ENCODE results near the gene OBSCN.

Gene OBSCN

GRCh38 chr1:228370941-228371740 is 163.3 kb downstream of the OBSCN start:
- no peak for DNase-seq (ENCODE audit: low read depth)

GRCh38 chr1:228371741-228372182 is 163.9 kb downstream of the OBSCN start:
- DNase-seq (ENCODE audit: low read depth), result no peak

GRCh38 chr1:228372183-228373003 is 164.5 kb downstream of the OBSCN start:
- no peak for DNase-seq (ENCODE audit: low read depth)

- no peak for DNase-seq (ENCODE audit: low read depth)
Observed at GRCh38 chr1:228373004-228373680, 165.3 kb downstream of the OBSCN start.

GRCh38 chr1:228373681-228374571 is 166.1 kb downstream of the OBSCN start:
- DNase-seq (ENCODE audit: low read depth), result no peak

- no peak for DNase-seq (ENCODE audit: low read depth)
Observed at GRCh38 chr1:228374711-228375577, 167.1 kb downstream of the OBSCN start.

GRCh38 chr1:228375578-228376261 is 167.9 kb downstream of the OBSCN start:
- DNase-seq (ENCODE audit: low read depth), result no peak

GRCh38 chr1:228376262-228376628 is 168.4 kb downstream of the OBSCN start:
- no peak for DNase-seq (ENCODE audit: low read depth)

GRCh38 chr1:228376651-228377631 is 169.1 kb downstream of the OBSCN start:
- no peak for DNase-seq (ENCODE audit: low read depth)

- no peak for DNase-seq (ENCODE audit: low read depth)
Observed at GRCh38 chr1:228377664-228378089, 169.8 kb downstream of the OBSCN start.

GRCh38 chr1:228378090-228378872 is 170.4 kb downstream of the OBSCN start:
- DNase-seq (ENCODE audit: low read depth), result peak; percentile 2

GRCh38 chr1:228378873-228379460 is 171.1 kb downstream of the OBSCN start:
- no peak for DNase-seq (ENCODE audit: low read depth)

GRCh38 chr1:228379666-228380065 is 171.8 kb downstream of the OBSCN start:
- DNase-seq (ENCODE audit: low read depth), result no peak

GRCh38 chr1:228381356-228381755 is 173.5 kb downstream of the OBSCN start:
- no peak for DNase-seq (ENCODE audit: low read depth)

- DNase-seq (ENCODE audit: low read depth), result no peak
Observed at GRCh38 chr1:228383773-228384172, 175.9 kb downstream of the OBSCN start.

- no peak for DNase-seq (ENCODE audit: low read depth)
Observed at GRCh38 chr1:228385232-228385631, 177.4 kb downstream of the OBSCN start.

- no peak for DNase-seq (ENCODE audit: low read depth)
Observed at GRCh38 chr1:228387321-228387720, 179.5 kb downstream of the OBSCN start.

- no peak for DNase-seq (ENCODE audit: low read depth)
Observed at GRCh38 chr1:228390649-228391048, 182.8 kb downstream of the OBSCN start.

Measured in non-pigmented ciliary epithelial cell (primary cell).